NT2/D1 (cell line): ENCODE results near the gene PLEKHF1.

Experiments used
- DNase-seq: peaks from one replicate; pipeline ENCODE4 v3.0.0-alpha.2; 2011; ENCODE audit warnings: low read depth, low spot score
- H3K27me3 ChIP-seq: 2 replicates; pipeline ENCODE4 v1.6.0; 2011; ENCODE audit warnings: mild to moderate bottlenecking; ENCODE audit not compliant: insufficient read length, insufficient read depth
- H3K36me3 ChIP-seq: 2 replicates; pipeline ENCODE4 v1.6.1; 2011; ENCODE audit warnings: mild to moderate bottlenecking, low read length, mixed read lengths; ENCODE audit not compliant: insufficient read depth, insufficient read length
- H3K4me1 ChIP-seq: 2 replicates; pipeline ENCODE4 v1.5.1; 2011; ENCODE audit not compliant: insufficient read depth, insufficient read length
- H3K4me3 ChIP-seq: 2 replicates; pipeline ENCODE4 v1.5.1; 2011; ENCODE audit warnings: low read depth; ENCODE audit not compliant: insufficient read length
- H3K9ac ChIP-seq: 2 replicates; pipeline ENCODE4 v1.6.0; 2011; ENCODE audit warnings: low read depth; ENCODE audit not compliant: insufficient read length
- H3K9me3 ChIP-seq: 2 replicates; pipeline ENCODE4 v1.5.1; 2011; ENCODE audit warnings: mild to moderate bottlenecking, low read length; ENCODE audit not compliant: insufficient read depth
- SUZ12 ChIP-seq: IDR thresholded peaks from 2 replicates; pipeline ENCODE4 v1.6.1; 2011; ENCODE audit not compliant: insufficient read length, insufficient read depth; ENCODE audit errors: extremely low read depth
- YY1 ChIP-seq: IDR thresholded peaks from 2 replicates; pipeline ENCODE4 v1.6.1; 2011; ENCODE audit not compliant: insufficient read length, insufficient read depth
- ZNF274 ChIP-seq: IDR thresholded peaks from 2 replicates; pipeline ENCODE4 v1.6.1; 2011; ENCODE audit warnings: mild to moderate bottlenecking, low read depth, low read length

Gene PLEKHF1

DNA sequence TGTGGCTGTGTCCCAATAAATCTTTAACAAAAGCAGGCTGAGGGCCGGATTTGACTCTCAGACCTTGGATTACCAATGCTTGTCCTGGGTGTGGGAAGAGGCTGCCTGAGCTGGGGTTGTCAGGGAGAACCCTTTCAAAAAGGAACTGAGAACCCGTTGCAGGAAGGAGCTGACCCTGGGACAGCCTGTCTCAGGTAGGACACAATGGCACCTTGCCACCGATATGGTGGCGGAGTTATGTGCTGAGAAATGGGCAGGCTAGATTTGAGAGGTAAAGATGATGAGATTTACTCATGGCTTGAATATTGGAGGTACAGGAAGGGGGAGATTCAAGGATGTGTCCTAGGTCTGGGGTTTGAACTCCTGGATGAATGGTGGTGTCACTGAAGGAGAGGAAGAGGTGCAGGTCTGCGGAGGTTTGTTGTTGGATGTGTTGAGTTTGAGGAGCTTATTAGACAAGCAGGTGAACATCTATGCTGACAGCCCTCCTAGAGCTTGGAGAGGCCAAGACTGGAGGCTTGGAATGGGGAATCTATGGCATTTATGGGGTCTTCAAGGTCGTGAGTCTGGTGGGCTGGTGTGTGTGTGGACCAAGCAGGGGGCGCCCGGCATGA is 7.2 kb downstream of the PLEKHF1 start:
- no peak overlapping the region for H3K9ac ChIP-seq
- no peak for DNase-seq

DNA sequence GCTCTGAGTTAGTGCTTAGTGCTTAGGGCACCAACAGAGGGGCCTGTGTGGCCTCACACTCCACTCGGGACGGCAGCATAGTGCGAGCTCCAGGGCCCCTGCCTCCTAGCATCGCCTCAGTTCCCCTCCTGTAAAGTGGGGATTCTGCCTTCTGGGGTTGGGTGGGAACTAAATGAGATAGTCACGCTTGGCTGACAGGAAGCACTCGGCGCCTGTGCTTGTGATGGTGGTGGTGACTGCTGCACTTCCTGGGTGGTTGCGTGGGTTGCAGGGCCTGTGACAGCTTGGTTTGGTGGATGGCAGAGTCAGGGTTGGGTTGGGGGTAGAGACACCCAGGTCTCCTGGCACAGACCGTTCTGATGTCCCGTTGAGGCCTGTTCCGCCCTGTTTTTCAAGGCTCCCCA is 7.7 kb downstream of the PLEKHF1 start:
- peaks cover 3% of the 10 kb centered on the region for H3K4me1 ChIP-seq
- no peaks in the 10 kb centered on the region for H3K27me3 ChIP-seq

More for the DNA sequence above, 7.2 kb downstream of the PLEKHF1 start:
- Histone ChIP-seq H3K4me1 (peaks cover 6% of the 10 kb centered on the region), H3K27me3 (no peaks in the 10 kb centered on the region), H3K9me3 (no peaks in the 10 kb centered on the region), H3K4me3 (no peak overlapping the region), H3K36me3 (peaks cover 27% of the 10 kb centered on the region)
- TF ChIP-seq SUZ12 (no peak), ZNF274 (no peak), YY1 (no peak)

DNA sequence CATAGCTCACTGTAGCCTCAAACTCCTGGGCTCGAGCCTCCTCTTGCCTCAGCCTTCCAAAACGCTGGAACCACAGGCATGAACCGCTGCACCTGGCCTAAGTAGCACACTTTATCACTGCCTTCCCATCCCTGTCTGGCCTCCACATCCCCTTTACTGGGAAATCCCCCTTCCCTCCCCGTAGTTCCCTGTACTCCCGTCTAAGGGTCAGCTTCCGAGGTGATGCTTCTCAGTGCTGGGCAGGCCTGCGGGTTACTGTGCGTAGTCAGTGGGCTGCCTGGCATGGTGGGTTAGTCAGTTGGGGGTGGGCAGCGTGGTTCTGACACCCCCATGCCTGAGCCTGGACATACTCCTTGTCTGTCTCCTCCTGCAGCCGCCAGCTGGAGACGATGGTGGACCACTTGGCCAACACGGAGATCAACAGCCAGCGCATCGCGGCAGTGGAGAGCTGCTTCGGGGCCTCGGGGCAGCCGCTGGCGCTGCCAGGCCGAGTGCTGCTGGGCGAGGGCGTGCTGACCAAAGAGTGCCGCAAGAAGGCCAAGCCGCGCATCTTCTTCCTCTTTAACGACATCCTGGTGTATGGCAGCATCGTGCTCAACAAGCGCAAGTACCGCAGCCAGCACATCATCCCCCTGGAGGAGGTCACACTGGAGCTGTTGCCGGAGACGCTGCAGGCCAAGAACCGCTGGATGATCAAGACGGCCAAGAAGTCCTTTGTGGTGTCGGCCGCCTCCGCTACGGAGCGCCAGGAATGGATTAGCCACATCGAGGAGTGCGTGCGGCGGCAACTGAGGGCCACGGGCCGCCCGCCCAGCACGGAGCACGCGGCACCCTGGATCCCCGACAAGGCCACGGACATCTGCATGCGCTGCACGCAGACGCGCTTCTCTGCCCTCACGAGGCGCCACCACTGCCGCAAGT is 8.4 kb downstream of the PLEKHF1 start:
- H3K36me3 ChIP-seq: peaks cover 27% of the 10 kb centered on the region
- no peak overlapping the region for H3K4me3 ChIP-seq

More for the DNA sequence above, 7.7 kb downstream of the PLEKHF1 start:
- Histone ChIP-seq H3K36me3 (peaks cover 27% of the 10 kb centered on the region), H3K4me3 (no peak overlapping the region), H3K9ac (no peak overlapping the region), H3K9me3 (no peaks in the 10 kb centered on the region)
- TF ChIP-seq SUZ12: no peak
- DNase-seq: no peak

DNA sequence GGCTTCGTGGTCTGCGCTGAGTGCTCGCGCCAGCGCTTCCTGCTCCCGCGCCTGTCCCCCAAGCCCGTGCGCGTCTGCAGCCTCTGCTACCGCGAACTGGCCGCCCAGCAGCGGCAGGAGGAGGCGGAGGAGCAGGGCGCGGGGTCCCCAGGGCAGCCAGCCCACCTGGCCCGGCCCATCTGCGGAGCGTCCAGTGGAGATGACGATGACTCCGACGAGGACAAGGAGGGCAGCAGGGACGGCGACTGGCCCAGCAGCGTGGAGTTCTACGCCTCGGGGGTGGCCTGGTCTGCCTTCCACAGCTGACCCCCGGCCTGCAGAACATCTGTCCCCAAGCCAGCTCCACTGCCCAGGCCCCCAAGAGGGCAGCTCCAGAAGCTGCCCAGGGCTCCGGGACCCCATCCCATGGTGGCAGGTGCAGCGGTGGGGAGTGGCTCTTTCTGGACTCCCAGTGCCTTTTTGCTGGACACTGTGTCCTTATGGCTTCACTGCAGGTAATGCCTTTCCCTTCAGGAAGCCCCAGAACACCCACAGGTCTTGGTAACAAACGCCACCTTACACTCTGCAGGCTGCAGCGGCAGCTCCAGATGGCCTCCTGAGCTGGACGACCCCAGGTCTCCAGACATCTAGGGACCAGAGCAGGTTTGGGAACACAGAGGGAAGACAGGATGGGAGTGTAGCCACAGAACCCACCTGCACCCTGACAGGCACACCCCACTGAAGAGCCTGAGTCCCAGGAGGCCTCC is 9.3 kb downstream of the PLEKHF1 start:
- Histone ChIP-seq H3K27me3 (no peaks in the 10 kb centered on the region), H3K4me3 (no peak overlapping the region), H3K4me1 (peaks cover 2% of the 10 kb centered on the region), H3K9me3 (no peaks in the 10 kb centered on the region), H3K9ac (no peak overlapping the region), H3K36me3 (peaks cover 21% of the 10 kb centered on the region)
- DNase-seq: no peak
- TF ChIP-seq SUZ12 (no peak), ZNF274 (no peak), YY1 (no peak)

More for the DNA sequence above, 8.4 kb downstream of the PLEKHF1 start:
- H3K27me3 ChIP-seq: no peaks in the 10 kb centered on the region
- no peak for DNase-seq
- TF ChIP-seq YY1 (no peak), ZNF274 (no peak), SUZ12 (no peak)
- no peak overlapping the region for H3K9ac ChIP-seq
- H3K9me3 ChIP-seq: no peaks in the 10 kb centered on the region
- H3K4me1 ChIP-seq: peaks cover 2% of the 10 kb centered on the region

DNA sequence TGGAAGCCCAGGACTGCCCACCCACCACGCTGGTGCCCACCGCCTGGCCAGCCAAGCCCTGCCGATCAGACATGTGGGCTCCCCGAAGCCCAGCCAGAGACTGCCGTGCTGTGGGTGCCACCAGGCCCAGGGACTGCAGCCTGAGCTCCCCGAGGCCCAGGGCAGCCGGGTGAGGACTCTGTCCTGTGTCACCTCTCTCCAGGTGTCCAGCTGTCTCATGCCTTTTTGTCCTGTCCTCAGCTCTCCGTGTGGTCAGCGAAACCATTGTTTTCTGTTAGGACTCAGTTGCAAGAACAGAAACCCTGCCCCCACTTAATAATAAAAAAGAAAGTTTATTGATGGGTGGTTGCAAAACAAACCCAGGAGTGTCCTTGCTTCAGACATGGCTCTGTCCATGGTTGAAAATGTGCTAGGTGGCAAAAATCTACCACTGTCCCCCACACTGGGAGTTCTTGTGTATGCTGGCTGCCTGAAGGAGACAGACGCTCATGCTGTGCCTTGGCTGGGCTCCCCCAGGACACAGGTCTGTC is 9.9 kb downstream of the PLEKHF1 start:
- DNase-seq: no peak
- Histone ChIP-seq H3K27me3 (no peaks in the 10 kb centered on the region), H3K4me3 (no peak overlapping the region), H3K9ac (no peak overlapping the region), H3K4me1 (peaks cover 2% of the 10 kb centered on the region), H3K36me3 (peaks cover 21% of the 10 kb centered on the region), H3K9me3 (no peaks in the 10 kb centered on the region)
- no peak for TF ChIP-seq ZNF274
- no peak for TF ChIP-seq SUZ12
- TF ChIP-seq YY1: no peak

DNA sequence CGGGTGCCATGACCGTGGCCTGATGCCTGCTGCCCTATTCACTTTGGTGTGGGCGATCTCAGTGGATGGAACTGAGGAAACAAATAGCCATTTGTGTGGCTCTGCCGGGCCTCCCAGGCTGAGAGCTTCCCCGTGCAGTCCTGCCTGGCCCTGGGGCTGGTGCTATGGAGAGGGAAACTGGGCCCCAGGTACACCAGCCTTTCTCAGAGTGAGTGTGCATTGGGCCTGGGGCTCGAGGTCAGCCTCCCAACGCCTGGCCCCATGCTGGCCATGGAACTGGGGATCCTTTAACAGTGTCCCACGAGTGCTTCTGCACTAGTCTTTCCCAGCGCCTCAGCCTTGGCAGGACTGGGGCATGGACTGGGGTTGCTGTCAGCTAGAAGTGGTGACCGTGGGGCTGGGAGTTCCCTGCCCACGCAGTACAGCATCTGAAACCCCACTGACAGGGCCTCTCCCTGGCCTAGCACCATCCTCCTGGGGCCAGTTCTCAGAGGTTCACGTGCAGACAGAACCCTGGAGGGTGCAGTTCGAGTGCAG is 10.5 kb downstream of the PLEKHF1 start:
- TF ChIP-seq ZNF274 (no peak), YY1 (no peak), SUZ12 (no peak)
- Histone ChIP-seq H3K4me1 (peaks cover 2% of the 10 kb centered on the region), H3K36me3 (peaks cover 21% of the 10 kb centered on the region), H3K9ac (no peak overlapping the region), H3K9me3 (no peaks in the 10 kb centered on the region), H3K27me3 (no peaks in the 10 kb centered on the region), H3K4me3 (no peak overlapping the region)
- no peak for DNase-seq

DNA sequence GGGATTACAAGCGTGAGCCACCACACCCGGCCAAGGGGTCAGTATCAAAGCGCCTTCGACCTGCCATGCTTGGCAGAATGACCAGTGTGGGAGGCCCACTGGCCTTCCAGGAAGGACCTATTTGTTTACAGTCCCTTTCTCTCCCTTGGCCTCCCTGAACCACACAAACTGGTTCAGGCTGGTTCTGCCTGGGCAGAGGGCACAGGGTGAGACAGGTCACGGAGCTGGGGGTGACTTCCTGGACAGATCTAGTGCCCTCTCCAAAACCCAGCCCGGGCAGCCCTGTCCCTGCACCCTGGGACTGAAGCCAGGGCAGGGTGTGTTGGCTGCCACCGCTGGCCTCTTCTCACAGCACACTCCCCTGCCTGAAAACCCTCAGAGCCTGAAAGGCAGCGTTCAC is 11.3 kb downstream of the PLEKHF1 start:
- no peak for DNase-seq
- Histone ChIP-seq H3K9ac (no peak overlapping the region), H3K27me3 (no peaks in the 10 kb centered on the region), H3K36me3 (peaks cover 21% of the 10 kb centered on the region), H3K4me3 (no peak overlapping the region), H3K4me1 (peaks cover 4% of the 10 kb centered on the region), H3K9me3 (no peaks in the 10 kb centered on the region)
- TF ChIP-seq SUZ12 (no peak), YY1 (no peak), ZNF274 (no peak)
